SH-SY5Y (cell line): ENCODE data around the gene TRIM62.

ENCODE experiments used
- GATA2 ChIP-seq: IDR thresholded peaks from 2 replicates; pipeline ENCODE4 v1.6.1; 2011; ENCODE audit warnings: mild to moderate bottlenecking, low read depth, low read length
- GATA3 ChIP-seq: IDR thresholded peaks from 2 replicates; pipeline ENCODE4 v1.6.1; 2011; ENCODE audit warnings: low read depth, mild to moderate bottlenecking, low read length, moderate library complexity

DNA sequence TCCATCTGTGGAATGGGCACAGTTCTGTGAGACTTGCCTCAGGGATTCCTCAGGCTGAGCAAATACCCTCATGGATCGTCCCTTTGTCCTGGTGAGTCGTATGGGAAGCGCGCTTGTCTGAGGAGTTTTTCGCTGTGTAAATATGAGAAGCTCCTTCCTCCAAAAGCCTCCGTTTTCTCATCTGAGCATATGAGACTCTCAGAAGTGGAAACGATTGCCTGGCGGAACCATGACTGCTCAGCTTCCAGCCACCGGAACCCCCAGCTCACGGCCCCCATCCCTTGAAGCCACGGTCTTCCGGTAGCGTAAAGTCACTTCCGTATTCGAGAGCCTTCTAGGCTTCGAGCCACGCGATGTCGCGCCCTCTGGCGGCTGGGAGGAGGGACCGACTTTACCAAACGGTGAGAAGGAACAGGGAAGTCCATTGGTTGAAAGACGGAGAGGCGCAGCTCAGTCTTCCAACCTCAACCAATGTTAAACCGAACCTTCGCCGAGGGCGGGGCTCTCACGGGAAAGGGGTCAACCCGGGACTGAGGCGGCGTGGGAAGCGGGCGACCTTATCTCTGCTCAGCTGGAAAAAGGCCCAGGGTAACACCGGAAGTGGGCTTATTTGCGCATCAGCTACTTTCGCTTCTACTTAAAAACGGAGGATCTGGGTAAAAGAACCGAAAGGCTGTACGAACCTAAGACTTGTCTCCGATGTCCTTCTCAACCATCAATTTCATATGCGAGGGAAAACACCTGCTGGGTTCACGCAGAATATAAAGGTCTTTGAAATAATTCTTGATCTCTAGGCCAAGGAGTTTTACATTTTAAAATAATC lies 54.6 kb downstream of the TRIM62 start:
- TF ChIP-seq GATA2 (peak; percentile 96), GATA3 (no peak)
